ENCODE data around the gene INPP5F.
A peak's percentile ranks its signal among the peaks of the same experiment; 100 is the strongest.
"Not testable (repeated sequence)": the region's sequence is repeated elsewhere in the genome, so short reads cannot be mapped to it uniquely, and the experiment has no call there.

INPP5F gene

DNA sequence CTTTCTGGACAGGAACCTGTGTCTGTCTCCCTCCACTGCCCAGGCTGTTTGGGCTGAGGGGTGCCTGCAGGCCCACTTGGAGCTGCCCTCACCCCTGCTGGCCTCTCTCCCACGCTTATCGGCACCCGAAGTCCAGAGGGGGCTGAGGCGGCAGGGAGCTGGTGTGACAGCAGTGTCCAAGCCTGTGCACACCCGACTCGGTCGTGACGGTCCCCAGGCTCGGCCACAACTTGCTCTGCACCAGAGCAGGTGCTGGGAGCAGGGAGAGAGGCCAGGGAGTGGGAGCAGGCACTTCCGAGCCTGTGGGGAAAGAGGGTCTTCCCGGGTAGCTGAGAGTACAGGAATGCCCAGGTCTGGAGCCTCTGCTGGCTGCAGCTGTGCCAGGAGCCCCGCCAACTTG lies 23.0 kb downstream of the INPP5F start:
- no peak for DNase-seq (ENCODE audit: low read depth)

DNA sequence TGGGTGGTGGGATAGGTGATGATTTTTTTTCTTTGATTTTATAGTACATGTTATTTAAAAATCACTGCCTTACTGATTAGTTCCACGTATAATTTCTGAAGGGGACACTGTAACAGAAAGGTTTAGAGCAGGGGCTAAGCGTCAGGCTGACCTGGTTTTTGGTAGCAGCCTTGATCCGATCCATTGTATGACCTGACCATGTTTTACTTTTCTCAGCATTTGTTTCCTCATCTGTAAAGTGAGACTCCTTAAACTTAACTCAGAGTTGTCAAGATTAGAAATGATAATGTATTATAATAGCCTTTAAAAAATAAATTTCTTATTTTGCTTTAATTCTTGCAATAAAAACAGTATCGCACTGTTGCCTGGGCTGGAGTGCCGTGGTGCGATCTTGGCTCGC lies 23.6 kb downstream of the INPP5F start:
- no peak for DNase-seq (ENCODE audit: low read depth)

DNA sequence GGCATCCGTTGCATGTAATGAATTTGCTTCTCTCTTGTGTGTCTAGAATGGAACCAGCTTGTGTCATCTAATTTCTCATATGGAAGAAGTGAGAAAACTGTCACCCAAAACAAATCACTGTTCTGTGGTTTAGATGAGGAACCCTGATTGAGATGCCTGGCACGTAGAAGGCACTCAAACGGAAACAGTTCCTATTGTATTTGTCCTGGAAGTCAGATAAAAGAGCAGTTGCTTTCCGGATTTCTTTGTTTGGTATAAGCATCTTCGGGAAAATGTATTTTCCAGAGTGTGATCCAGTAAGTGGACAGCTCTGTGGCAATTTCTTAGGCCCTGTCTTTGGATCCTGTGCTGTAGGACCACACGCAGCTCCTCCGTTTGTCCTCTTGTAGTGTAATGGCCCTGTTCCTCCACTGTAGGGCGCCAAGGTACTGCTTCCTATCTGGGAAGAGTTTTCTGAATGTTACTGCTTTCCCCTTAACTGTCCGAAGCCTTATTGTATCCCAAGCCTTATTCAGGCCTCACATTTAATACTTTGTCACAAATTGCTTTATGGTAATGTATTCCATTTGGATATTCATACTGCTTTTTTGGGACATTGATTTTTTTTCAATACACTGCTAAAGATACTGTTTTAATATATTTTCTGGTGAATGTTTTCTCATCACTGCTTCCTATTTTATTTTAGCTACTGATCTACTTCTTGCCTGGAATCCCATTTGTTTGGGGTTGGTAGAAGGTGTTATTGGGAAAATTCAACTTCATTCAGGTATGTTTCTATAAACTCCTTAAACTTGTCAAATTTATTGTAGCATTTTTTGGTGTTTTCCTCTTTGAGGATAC lies 24.8 kb downstream of the INPP5F start:
- DNase-seq (ENCODE audit: low read depth): peak; percentile 75

DNA sequence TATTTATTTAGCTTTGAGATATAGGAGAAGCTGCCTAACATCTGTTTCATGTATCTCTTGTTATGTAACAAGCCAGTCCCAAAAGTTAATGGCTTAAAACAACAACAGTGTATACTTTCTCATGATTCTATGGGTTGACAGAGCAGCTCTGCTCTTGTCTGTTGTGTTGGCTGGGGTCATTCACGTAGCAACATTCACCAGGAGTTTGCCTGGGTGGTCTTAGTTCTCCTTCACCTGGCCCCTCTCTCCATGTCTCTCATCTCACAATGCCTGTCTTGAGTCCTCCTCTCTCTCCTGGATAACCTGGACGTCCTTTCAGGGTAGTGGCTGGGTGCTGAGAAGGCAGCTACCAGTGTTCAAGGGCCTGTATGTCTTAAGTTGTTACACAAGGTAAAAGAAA lies 27.5 kb downstream of the INPP5F start:
- no peak for DNase-seq (ENCODE audit: low read depth)

DNA sequence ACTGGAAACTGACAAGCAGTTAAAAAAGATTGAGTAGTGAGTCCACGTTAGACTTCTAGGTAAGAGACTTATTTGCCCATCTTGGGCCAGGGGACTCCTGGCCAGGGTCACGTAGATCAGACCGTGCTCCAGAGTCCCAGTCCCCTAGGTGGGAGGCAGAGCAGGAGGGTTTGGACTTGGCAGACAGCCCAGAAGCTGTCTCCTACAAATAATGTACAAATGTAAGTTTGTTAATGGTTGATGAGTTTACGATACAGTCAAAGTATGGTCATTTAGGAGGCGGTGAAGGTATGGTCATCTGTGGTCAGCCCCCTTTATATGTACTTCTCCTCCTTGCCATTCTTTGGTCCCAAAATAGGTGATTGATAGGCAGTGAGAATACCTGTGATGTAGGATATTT lies 28.2 kb downstream of the INPP5F start:
- DNase-seq (ENCODE audit: low read depth): no peak

DNA sequence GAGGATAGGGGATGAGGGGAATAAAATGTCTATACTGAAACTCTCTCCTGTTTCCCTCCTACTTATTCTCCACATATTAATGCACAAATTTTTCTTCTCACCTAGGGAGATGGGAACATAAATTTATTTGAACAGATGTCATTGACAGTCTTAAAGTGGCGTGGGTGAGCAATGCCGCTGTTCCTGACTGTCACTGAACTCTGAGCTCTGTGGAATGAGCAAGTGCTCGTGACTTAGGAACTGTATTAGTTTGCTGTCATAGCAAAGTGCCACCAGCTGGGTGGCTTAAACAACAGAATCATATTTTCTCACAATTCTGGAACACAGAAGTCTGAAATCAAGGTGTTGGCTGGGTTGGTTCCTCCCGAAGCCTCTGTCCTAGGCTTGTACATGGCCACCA lies 29.1 kb downstream of the INPP5F start:
- DNase-seq (ENCODE audit: low read depth): no peak

DNA sequence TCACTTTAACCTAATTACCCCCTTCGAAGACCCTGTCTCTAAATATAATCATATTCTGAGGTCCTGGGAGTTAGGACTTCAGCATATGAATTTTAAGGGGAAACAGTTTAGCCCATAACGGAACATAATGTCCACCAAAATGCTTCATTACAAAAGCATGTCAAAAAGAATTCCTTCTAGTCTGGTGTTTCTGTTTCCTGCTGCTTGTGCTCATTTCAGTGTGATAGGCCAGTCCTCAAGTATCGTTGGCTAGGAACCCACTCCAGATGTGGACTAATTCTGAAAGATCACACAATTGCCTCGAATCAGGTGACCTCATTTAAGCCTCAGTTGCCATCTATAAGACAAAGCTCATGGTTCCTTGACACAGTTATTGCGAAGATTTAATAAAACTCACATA lies 29.6 kb downstream of the INPP5F start:
- no peak for DNase-seq (ENCODE audit: low read depth)

DNA sequence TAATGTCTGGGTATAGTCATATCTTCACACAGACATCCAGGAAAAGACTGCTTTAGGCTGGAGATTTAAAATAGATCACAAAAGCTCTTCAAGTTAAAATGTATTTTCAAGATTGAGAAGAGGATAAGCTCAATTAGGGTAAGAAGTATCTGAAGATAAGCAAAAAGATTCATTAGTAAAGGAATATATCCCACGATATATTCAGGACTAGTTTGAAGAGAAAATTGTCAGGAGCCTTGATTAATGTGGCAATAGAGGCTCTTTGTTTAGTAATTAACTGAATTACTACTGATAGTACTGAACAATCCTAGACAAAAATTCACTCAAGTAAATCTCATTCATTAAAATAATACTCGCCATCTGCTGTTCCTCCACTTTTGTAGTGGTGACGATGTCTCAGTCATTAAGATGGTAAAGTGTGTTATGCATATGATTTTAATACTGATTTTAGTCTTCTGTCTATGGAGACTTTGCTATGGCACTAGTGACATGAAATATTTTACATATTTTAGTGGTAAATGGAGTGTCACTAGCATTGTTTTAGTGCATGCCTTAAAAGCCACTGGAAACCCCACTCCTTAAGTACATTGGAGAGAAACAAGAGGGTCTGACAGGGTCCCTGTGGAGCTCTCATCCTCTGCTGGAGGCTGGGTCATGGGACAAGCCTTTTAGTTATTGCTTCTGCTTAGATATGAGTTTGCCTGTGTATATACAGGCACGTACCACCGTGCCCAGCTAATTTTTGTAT lies 32.8 kb downstream of the INPP5F start:
- no peak for DNase-seq (ENCODE audit: low read depth)

DNA sequence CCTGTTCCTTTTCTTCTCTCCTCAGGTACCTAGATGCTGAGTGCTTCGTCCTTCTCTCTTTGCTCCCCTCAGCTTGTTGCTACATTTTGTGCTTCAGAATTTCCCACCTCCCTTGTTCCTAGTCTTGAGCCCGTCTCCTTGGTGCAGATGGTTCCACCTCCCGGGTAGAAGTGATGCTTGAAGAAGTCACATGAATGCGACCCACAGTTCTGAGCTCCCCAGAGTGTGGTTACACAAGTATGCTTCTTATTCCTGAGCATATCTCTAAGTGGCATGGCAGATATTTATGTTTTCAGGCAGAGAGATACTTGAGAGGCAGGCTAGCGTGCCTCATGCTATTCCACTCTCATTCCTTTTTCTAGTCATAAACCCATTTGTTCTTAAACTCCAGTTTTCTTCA lies 34.0 kb downstream of the INPP5F start:
- DNase-seq (ENCODE audit: low read depth): no peak

DNA sequence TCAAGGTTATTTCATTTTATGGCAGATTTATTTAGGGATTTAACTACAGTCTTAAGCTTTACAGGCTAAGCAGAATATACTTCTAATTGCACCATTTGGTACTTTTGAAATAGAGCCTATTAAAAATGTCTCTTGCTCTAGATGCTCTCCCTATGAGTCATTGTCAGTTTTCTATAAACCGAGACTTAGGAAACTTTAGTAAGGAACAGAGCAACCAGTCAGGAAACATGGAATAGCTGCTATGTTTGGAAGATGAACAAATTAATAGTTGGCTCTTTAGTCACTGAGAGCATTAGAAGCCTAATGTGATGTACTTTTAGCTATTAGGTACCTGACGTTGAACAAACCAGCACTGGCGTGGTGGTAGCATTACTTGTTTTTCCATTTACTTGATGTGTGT lies 35.3 kb downstream of the INPP5F start:
- DNase-seq (ENCODE audit: low read depth): peak; percentile 51

DNA sequence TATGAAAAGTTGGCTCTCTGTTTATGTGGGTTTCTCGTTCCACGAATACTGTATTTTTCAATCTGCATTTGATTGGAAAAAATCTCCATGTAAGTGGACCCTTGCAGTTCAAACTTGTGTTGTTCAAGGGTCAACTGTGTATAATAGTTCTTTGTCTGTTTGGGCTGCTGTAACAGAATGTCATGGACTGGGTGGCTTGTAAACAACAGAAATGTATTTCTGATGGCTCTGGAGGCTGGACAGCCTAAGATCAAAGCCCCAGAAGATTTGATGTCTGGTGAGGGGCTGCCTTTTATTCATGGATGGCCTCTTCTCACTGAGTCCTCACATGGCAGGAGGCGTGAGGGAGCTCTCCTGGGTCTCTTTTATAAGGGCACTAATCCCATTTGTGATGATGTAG lies 36.2 kb downstream of the INPP5F start:
- DNase-seq (ENCODE audit: low read depth): no peak

DNA sequence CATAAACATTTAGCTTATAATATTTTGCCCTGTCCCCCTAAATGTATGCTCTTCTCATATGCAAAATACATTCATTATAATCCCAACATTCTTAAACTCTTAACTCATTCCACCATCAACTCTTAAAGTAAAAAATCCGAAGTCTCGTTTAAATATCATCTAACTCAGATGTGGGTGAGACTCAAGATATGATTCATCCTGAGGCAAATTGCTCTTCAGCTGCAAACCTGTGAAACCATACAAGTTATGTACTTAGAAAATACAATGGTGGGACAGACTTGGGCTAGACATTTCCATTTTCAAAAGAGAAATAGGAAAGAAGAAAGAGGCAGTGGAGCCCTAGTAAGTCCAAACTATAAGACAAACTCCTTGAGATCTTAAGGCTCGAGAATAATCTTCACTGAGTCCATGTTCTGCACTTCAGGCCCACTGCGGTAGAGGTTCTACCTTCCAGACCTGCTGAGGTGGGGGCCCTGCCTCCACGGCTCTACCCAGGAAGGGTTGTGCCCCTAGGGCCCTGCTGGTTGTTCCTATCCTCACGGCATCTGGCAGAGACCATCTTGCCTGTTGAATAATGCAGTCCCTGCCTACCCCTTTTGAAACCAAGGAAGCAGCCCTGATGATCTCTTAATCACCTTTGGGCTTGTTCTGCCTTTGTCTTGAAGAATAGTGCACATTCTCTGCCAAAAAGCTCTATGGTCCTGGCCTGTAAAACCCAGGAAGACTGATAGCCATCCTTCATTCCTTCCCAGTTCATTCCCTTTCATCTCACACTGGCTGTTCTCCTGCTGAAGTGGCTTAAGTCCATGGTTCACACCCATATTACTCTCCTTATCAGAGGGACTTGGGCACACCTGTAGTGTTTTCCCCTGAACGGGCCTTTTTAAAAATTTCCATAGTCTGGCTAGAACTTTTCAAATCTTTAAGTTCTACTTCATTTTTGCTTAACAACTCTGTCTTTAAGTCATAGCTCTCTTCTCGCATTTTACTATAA lies 37.3 kb downstream of the INPP5F start:
- no peak for DNase-seq (ENCODE audit: low read depth)

DNA sequence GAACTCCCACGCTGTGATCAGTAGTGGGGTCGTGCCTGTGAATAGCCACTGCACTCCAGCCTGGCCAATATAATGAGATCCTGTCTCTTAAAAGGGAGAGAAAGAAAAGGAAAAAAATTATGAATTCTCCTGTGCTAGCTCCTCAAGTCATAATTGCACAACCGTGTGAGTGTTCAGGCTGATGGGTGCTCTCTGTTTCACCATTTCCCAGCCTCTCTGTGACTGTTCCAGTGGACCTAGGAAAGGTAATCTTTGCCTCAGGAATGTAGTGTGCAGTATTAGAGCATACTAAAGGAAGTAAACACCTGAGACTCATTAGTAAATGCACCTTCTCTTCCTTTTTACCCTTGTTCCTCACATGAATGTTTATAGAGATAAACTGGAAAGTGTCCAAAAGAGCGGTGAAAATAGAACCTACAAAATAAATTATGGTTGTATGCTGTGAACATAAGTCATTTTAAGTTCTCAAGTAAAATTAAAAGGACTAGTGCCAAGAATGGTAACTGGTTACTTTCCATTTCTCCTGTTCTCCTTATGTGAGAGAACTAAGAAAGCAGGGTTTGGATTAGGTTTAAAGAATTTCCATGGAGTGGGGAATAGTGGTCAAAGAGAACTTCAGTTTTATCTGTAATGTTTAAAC lies 42.7 kb downstream of the INPP5F start:
- no peak for DNase-seq (ENCODE audit: low read depth)

DNA sequence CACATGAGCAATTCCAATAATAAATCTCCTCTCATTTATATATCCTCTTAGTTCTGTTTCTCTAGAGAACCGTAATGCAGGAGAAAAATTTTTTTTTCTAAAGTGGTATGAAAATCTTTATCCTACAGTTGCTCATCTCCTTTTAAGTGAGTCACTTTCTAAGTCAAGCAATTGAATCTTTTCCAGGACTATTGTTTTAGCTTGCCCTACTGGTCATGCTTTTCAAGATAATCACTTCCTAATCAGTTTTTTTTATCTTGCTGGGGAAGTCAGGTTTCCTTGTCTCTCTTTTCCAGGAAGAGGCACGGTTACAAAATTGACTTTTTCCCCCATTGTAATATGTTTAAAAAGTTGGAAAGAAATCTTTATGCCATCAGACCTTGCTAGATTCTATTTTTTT lies 44.0 kb downstream of the INPP5F start:
- no peak for DNase-seq (ENCODE audit: low read depth)

DNA sequence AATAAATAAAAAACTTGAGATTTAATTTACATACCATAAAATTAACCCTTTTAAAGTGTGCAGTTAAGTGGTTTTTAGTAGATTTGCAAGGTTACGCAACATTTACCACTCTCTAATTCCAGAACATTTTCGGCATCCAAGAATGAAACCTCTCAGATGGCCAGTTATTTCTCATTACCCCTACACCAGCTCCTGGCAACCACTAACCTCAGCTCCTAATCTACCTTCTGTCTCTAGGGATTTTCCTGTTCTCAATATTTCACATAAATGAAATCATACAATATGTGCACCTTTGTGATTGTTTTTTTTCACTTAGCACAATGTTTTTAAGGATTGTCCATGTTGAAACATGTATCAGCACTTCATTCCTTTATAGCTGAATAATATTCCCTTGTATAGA lies 45.1 kb downstream of the INPP5F start:
- DNase-seq (ENCODE audit: low read depth): no peak

DNA sequence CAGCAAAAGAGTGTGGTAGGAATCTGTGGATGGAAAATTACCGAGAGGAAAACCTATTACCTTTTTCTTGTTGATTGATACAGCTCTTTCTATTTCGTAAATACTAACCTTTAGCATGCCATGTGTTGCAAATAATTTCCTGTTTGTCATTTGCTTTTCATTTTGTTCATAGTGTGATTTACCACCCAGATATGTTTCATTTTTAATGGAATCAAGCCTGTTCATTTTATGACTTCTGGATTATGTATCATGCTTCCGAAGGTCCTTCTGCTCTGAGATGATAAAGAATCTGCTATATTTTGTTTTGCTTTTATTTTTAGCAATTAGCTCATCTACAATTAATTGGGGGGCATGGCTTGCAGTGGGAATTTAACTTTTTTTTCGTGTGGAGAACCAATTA lies 46.5 kb downstream of the INPP5F start:
- DNase-seq (ENCODE audit: low read depth): no peak

DNA sequence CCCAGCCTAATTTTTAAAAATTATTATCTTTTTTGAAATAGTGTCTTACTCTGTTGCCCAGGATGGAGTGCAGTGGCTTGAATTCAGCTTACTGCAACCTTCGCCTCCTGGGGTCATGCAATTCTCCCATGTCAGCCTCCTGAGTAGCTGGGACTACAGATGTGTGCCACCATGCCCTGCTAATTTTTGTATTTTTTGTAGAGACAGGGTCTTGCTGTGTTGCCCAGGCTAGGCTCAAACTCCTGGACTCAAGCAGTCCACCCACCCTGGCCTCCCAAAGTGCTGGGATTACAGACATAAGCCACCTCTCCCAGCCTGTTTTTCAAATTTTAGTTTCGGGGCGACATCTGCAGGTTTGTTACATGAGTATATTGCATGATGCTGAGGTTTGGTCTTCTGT lies 47.2 kb downstream of the INPP5F start:
- DNase-seq (ENCODE audit: low read depth): not testable (repeated sequence)

DNA sequence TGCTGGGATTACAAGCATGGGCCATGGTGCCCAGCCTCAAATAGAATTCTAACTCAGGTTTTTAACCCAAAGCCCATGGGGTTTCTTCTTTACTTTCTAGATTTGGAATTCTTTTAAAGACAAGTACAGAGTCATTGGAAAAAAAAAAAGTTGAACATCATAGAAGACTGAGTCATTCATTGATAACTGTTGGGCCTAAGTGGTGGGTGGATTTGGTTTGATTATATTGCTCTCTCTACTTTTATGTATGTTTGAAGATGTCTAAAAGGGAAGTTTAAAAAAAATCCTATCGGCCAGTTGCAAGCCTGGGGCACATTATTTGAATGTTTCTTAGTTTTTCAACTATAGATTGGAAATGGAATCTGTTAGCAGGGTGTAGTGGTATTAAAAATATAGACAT lies 49.7 kb downstream of the INPP5F start:
- no peak for DNase-seq (ENCODE audit: low read depth)

DNA sequence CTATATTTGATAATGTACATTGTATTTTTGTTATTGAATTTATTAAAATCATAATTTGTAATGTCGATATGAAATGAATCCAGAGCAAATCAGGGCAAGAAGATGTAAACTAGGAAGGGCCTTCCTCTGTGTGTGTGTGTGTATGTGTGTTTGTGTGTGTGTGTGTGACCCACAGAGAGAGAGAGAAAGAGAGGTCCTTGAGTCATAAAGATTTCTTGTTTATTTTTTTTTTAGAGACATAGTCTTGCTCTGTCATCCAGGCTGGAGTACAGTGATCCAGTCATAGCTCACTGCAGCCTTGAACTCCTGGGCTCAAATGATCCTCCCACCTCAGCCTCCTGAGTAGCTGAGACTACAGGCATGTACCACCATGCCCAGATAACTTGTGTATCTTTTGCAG lies 50.7 kb downstream of the INPP5F start:
- no peak for DNase-seq (ENCODE audit: low read depth)

DNA sequence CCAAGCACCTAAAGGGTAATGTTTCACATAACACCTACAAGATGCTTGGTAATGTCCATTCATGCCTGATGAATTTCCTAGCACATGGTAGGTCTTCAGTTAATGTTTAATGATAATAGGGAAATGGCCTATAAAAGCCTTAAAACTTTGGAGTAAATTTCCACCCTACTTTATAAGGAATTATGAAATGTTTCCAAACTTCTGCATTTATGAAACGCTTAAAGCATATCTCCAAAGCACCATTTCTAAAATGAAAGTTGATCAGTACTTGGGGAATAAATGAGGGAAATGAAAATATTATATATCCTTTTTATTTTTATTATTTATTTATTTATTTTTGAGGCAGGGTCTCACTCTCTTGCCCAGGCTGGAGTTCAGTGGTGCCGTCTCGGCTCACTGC lies 51.8 kb downstream of the INPP5F start:
- no peak for DNase-seq (ENCODE audit: low read depth)

DNA sequence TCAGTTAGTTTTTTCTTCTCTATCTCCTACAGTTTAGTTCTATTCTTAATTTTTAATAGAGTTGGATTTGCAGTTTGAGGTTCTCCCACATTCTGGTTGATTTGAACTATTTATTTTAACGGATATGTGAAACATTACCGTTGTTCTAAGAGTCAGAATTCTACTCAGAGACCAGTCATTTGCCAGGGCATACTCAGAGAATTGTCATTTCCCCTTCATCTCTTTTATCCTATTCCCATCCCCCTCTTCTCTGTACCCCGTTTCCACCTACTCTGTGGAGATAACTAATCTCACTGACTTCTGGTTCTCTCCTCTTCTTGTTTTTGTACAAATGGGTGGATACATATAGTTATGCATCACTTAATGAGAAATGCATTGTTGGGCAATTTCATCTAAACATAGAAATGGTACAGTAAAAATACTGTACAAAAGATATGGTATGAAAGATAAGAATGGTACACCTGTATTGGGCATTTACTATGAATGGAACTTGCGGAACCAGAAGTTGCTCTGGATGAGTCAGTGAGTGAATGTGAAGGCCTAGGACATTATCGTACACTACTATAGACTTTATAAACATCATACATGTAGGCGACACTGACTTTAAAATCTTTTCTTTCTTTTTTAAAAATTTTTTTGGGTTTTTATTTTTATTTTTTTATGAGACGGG lies 53.1 kb downstream of the INPP5F start:
- no peak for DNase-seq (ENCODE audit: low read depth)

Data from fibroblast of the conjunctiva (primary cell).